HAP-1 (cell line): ENCODE data around the gene TRHDE.

ENCODE experiments used
- DNase-seq, 2 experiments: peaks; one replicate each; pipeline ENCODE4 v3.0.0-alpha.2; 2016 to 2020; ENCODE audit warnings: low spot score in 2 of 2
- H3K27me3 ChIP-seq: fragments of 250-450 bp; sonication (Bioruptor Pico); 2 replicates; pipeline ENCODE4 v1.5.1; 2020; ENCODE audit warnings: low read depth, mild to moderate bottlenecking, moderate library complexity
- H3K36me3 ChIP-seq: fragments of 250-450 bp; sonication (Bioruptor Pico); replicated peaks from 2 replicates; pipeline ENCODE4 v1.5.1; 2020; ENCODE audit warnings: mild to moderate bottlenecking
- H3K4me1 ChIP-seq: fragments of 250-450 bp; sonication (Bioruptor Pico); 2 replicates; pipeline ENCODE4 v1.5.1; 2020; ENCODE audit warnings: mild to moderate bottlenecking
- H3K4me3 ChIP-seq: fragments of 250-450 bp; sonication (Bioruptor Pico); 2 replicates; pipeline ENCODE4 v1.5.1; 2020; ENCODE audit warnings: mild to moderate bottlenecking, moderate library complexity
- H3K9me3 ChIP-seq: fragments of 250-450 bp; sonication (Bioruptor Pico); 2 replicates; pipeline ENCODE4 v1.5.1; 2020; ENCODE audit warnings: mild to moderate bottlenecking, moderate library complexity
- in situ Hi-C: fragments of 300-500 bp; cut with MboI; formaldehyde crosslinking; loops from 3 replicates; pipeline ENCODE4 v1.14.3; 2020; ENCODE audit warnings: low sequenced_read_pairs, inconsistent platforms, mixed read lengths

The TRHDE gene

DNA sequence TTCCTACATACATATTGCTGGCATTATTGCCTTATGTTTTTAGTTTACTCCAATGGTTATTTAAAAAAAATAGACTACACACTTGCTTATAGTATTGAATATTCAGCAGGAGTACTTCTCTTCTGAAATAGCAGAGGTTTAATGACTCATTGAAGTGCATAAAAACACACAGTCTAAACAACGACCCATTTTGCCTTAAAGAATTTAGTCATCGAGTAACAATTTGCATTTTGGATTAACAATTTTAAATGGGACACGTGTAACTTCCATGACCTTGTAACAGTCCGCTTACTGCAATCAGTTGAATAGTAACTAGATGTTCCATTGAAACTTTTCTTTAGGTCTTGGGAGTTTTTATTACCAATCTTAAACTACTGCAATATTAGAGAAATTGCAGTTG lies 9.0 kb downstream of the TRHDE start:
- DNase-seq: no peak
- no peaks in the 10 kb centered on the region for H3K9me3 ChIP-seq
- no peak overlapping the region for H3K4me3 ChIP-seq
- H3K27me3 ChIP-seq: peaks cover 7% of the 10 kb centered on the region
- no peaks in the 10 kb centered on the region for H3K36me3 ChIP-seq
- H3K4me1 ChIP-seq: peaks cover 17% of the 10 kb centered on the region
- in situ Hi-C loops: no loop called here

DNA sequence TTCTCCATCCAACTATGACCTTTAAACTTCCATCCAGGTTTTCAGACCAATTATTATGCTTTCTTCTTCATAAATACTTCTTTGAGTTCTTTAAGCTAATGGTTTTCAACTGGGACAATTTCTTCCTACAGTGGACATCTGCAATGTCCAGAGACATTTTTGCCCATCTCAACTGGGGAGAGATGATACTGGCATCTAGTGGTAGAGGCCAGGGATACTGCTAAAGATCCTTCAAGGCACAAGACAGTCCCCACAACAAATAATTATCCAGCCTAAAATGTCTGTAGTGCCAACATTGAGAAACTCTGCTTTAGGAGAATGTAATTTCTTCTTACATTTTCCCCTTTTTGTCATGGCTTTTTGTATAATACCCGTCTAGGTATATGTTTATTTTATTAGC lies 10.6 kb downstream of the TRHDE start:
- Histone ChIP-seq H3K9me3 (no peaks in the 10 kb centered on the region), H3K36me3 (no peaks in the 10 kb centered on the region), H3K4me1 (peaks cover 17% of the 10 kb centered on the region), H3K4me3 (no peak overlapping the region), H3K27me3 (no peaks in the 10 kb centered on the region)
- no peak for DNase-seq
- in situ Hi-C loops: no loop called here

DNA sequence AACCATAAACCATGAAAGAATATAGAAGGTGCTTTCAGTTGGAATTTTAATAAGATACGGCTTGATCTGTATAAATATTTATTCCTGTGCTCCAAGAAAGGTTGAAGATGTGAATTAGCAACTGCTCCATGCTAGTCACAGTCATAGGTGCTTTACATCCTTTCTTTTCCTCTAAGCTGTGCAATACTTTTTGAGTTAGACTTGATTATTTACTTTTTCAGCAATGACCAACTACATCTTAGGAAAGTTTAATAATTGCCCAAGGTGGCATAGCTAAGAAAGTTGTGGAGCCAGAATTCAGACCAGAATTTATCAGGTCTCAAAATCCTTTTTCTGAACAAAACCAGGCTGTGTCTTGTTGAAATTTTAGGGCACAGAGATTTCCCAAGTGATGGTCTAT lies 13.7 kb downstream of the TRHDE start:
- Histone ChIP-seq H3K4me1 (peaks cover 12% of the 10 kb centered on the region), H3K4me3 (no peak overlapping the region), H3K27me3 (no peaks in the 10 kb centered on the region), H3K36me3 (no peaks in the 10 kb centered on the region), H3K9me3 (no peaks in the 10 kb centered on the region)
- no peak for DNase-seq
- in situ Hi-C loops: no loop called here

DNA sequence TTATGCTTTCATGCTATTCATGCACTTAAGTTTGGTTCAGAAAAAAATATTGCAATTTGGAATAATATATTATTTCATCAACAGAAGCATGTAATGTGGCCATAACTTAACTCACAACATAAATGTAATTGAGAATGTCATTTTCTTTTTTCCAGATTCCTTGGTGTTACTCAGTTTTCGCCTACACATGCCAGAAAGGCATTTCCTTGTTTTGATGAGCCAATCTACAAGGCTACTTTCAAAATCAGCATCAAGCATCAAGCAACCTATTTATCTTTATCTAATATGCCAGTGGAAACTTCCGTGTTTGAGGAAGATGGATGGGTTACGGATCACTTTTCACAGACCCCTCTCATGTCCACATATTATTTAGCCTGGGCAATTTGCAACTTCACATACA lies 14.4 kb downstream of the TRHDE start:
- Histone ChIP-seq H3K4me1 (peaks cover 5% of the 10 kb centered on the region), H3K27me3 (no peaks in the 10 kb centered on the region), H3K36me3 (no peaks in the 10 kb centered on the region), H3K4me3 (no peak overlapping the region), H3K9me3 (no peaks in the 10 kb centered on the region)
- no peak for DNase-seq
- in situ Hi-C loops: no loop called here

DNA sequence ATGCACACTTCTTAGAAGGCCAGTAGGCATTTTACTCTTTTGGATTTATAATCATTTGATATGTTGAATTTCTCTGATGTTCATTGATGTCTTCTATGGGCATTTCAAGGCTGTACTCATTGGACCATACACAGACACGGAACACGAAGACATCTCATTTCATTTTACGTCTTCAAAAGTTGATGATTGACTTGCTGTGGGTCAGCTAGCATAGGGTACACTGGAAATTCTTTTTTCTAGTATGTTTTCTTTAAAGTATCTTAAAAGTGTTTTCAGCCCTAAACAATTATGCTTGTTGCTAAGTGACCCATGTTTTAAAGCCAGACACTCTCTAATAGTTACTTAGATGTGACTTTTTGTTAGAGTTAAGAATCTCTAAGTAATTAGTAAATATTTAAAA lies 16.3 kb downstream of the TRHDE start:
- Histone ChIP-seq H3K4me1 (no peaks in the 10 kb centered on the region), H3K4me3 (no peak overlapping the region), H3K36me3 (no peaks in the 10 kb centered on the region), H3K9me3 (no peaks in the 10 kb centered on the region), H3K27me3 (no peaks in the 10 kb centered on the region)
- in situ Hi-C loops: no loop called here
- no peak for DNase-seq

DNA sequence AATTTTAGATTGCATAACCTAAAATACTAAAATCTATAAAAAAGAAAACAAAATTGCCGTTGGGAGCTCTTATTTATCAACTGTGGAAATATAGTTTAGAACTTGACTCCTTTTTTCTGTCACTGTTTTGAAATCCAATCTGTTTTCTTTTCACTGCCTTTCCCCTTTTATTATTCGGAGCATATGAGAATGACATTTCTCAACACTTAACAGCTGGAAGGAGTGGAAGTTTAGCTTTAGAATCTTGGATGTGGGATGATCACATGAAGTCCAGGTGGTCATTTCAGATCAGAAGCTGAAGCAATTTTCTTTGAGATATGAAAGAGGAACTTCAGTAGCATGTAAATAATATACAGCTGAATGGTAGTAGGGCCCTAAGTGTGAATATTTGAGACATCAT lies 16.7 kb downstream of the TRHDE start:
- in situ Hi-C loops: no loop called here

DNA sequence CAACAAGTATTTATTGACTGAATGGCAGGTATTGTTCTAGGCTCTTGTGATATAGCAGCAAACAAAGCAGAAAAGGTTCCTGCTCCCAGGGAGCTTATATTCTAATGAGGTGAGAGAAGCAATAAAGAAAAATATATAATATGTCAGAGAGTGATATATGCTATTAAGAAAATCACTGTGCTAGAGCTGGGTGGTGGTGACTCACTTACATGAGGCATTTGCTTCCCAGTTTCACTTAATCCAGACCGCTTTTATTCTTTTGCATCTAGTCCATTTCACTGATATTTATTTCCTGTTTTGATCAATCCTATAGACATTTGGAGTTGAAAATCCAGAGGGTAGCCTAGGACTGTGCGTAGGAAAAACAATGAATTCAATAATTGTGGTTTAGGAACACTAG lies 17.5 kb downstream of the TRHDE start:
- Histone ChIP-seq H3K4me1 (no peaks in the 10 kb centered on the region), H3K36me3 (no peaks in the 10 kb centered on the region), H3K27me3 (no peaks in the 10 kb centered on the region), H3K9me3 (no peaks in the 10 kb centered on the region; the same call in 1 of the 2 replicates), H3K4me3 (no peak overlapping the region)
- no peak for DNase-seq
- in situ Hi-C loops: no loop called here

More for the DNA sequence above, 16.7 kb downstream of the TRHDE start:
- Histone ChIP-seq H3K36me3 (no peaks in the 10 kb centered on the region), H3K27me3 (no peaks in the 10 kb centered on the region), H3K4me1 (no peaks in the 10 kb centered on the region), H3K4me3 (no peak overlapping the region), H3K9me3 (no peaks in the 10 kb centered on the region; the same call in 1 of the 2 replicates)
- no peak for DNase-seq

DNA sequence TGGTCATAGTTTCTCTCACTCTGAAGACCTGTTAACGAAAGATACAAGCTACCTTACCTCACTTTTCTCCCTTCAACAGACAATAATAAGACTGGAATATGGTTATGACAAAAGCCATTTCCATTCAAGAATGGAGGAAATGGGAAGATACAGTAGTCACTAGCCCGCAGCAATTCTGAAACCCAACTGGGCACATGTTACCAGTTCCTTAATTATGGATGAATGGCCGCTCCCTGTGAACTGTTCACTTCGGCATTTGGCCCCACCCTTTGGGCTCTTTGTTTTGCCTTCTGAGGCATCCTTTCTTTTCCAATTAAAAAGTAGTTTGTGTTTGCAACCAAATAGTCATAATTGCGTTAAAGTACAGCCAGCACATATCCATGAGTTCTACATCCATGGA lies 19.0 kb downstream of the TRHDE start:
- Histone ChIP-seq H3K36me3 (no peaks in the 10 kb centered on the region), H3K9me3 (no peaks in the 10 kb centered on the region; the same call in 1 of the 2 replicates), H3K4me1 (no peaks in the 10 kb centered on the region), H3K4me3 (no peak overlapping the region), H3K27me3 (no peaks in the 10 kb centered on the region)
- DNase-seq: no peak
- in situ Hi-C loops: no loop called here

DNA sequence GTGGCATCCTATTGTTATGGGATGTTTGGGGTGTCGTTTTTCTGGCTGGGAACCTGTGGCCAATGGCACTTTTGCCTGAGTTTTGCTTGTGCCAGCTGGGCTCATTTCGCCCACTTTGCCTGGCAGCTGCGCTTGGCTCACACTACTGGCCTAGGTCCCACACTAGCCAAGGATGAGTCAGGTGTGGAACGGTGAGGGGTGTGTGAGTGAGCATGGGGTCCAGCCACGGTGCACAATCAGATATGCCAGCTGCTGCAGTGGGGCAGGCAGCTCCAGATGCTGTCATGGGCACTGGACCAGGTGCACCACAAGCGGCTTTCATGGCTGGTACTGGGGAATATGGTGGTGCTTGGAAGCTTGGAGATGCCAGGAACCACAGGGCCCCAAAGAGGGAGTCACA lies 21.5 kb downstream of the TRHDE start:
- H3K4me1 ChIP-seq: no peaks in the 10 kb centered on the region
- no peak overlapping the region for H3K4me3 ChIP-seq
- H3K27me3 ChIP-seq: no peaks in the 10 kb centered on the region
- no peaks in the 10 kb centered on the region for H3K36me3 ChIP-seq
- in situ Hi-C loops: no loop called here
- no peaks in the 10 kb centered on the region; the same call in 1 of the 2 replicates for H3K9me3 ChIP-seq
- DNase-seq: no peak

DNA sequence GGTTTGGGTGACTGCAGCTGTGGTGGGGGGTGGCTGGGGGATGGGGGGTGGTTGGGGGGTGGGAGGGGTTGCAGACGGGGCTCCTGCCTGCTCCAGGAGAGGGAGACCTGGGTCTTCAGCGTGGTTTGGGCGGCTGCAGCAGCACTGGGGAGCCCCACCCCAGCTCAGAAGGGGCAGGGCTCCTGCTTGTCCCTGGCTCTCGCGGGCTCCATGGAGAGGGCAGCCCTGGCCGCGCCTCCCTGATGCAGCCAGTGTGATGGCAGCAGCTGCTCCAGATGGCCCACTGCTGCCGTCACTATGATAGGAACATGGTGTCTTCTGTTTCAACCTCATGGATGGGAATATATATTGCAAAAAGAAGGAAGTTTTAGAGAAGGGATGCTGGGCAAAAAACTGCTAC lies 22.9 kb downstream of the TRHDE start:
- DNase-seq: no peak
- no peaks in the 10 kb centered on the region for H3K27me3 ChIP-seq
- no peaks in the 10 kb centered on the region; the same call in 1 of the 2 replicates for H3K9me3 ChIP-seq
- H3K36me3 ChIP-seq: no peaks in the 10 kb centered on the region
- in situ Hi-C loops: no loop called here
- no peak overlapping the region for H3K4me3 ChIP-seq
- no peaks in the 10 kb centered on the region for H3K4me1 ChIP-seq

DNA sequence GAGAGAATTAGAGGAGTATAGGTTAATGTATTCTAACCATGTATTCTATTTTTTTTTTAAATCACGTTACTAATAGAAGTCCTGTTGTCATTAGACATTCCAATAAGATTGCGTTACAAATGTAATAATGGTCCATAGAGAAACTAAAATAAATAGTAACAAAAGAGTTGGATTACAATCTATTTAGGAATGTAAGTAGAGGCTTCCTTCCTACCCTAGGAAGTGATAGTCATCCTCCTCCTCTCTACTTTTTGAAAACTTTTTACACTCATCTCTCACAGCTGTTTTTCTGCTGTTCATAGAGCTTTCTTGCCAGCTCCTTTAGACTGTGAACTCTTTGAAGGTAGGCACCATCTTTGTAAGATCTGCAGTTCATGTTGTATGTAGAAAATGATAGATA lies 23.6 kb downstream of the TRHDE start:
- H3K4me1 ChIP-seq: no peaks in the 10 kb centered on the region
- no peaks in the 10 kb centered on the region for H3K36me3 ChIP-seq
- H3K9me3 ChIP-seq: no peaks in the 10 kb centered on the region; the same call in 1 of the 2 replicates
- in situ Hi-C loops: no loop called here
- no peak for DNase-seq
- no peak overlapping the region for H3K4me3 ChIP-seq
- no peaks in the 10 kb centered on the region for H3K27me3 ChIP-seq

DNA sequence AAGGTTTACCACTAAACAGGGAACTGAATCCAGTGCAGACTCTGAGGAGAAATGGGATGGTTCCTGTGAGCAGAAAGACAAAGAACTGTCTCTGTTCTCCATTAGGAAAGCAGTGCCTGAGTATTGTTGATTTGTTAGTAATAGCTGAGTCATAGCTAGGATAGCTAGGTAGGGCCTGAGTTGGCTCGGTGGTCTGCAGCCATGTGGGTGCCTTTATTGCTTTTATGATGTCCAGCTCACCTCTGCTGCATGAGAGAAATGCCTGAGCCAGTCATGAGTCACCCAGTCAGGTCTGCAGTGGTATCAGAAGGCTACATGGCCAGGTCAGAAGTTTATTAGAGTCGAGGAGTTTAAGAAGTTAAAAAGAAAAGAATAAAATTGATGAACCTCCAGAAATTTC lies 24.2 kb downstream of the TRHDE start:
- no peaks in the 10 kb centered on the region for H3K4me1 ChIP-seq
- no peaks in the 10 kb centered on the region for H3K36me3 ChIP-seq
- no peak for DNase-seq
- no peaks in the 10 kb centered on the region; the same call in 1 of the 2 replicates for H3K9me3 ChIP-seq
- no peaks in the 10 kb centered on the region for H3K27me3 ChIP-seq
- H3K4me3 ChIP-seq: no peak overlapping the region
- in situ Hi-C loops: no loop called here

DNA sequence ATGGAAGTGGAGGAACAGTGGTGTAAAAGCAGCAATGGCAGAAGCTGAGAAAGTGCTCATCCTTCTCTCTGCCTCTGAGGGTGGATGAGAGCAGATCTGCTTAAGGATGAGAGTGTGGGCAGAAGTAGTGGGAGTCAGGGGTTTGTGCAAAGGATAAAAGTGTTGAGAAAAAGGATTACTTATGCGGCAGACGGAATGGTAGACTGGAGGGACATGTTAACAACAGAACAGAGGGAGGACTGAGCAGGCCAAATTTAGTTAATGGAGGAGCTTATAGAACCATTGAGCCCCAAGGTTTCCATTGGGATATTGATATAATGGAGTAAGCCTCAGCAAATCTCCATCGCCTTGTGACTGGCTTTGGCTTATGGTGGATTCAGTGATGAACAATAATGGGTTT lies 25.5 kb downstream of the TRHDE start:
- no peaks in the 10 kb centered on the region; the same call in 1 of the 2 replicates for H3K9me3 ChIP-seq
- no peak for DNase-seq
- no peak overlapping the region for H3K4me3 ChIP-seq
- H3K36me3 ChIP-seq: no peaks in the 10 kb centered on the region
- no peaks in the 10 kb centered on the region for H3K27me3 ChIP-seq
- in situ Hi-C loops: no loop called here
- H3K4me1 ChIP-seq: no peaks in the 10 kb centered on the region

DNA sequence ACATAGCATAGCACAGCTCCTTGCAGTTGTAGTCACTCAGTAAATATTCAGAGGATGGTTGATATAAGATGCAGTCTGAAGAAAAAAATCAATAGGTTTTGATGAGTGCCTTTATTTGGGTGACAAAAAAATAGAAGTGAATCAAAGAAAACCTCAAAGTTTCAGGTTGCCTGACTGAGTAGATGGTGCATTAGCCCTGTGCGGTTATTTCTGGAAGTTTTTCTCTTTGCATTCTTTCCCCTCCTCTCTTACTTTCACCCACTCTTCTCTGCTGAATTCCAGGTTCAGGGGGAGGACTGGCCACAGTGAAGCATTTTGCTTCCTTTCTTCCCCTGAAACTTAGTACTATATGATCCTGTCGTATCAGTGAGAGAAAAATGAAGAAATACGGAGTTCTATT lies 28.6 kb downstream of the TRHDE start:
- Histone ChIP-seq H3K9me3 (no peaks in the 10 kb centered on the region), H3K27me3 (no peaks in the 10 kb centered on the region), H3K4me3 (no peak overlapping the region), H3K36me3 (no peaks in the 10 kb centered on the region), H3K4me1 (no peaks in the 10 kb centered on the region)
- no peak for DNase-seq
- in situ Hi-C loops: no loop called here

DNA sequence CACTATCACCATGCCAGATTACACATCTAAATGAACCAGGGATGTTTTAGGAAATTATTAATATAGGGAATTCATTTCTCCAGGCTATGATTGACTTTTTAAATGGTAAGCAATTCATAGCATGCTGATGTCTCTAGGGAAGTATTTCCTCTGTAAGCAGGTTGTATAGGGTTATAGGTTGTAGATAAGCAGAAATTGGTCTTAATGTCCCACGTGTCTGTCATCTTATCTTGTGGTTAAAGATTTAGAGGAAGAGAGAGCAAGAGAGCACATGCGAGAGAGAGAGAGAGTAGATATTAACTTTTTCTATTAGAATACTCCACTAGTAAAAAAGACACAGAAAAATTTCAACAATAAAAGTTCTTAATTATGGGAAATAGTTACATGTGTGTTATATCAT lies 32.6 kb downstream of the TRHDE start:
- Histone ChIP-seq H3K4me1 (no peaks in the 10 kb centered on the region), H3K36me3 (no peaks in the 10 kb centered on the region), H3K27me3 (no peaks in the 10 kb centered on the region), H3K4me3 (no peak overlapping the region), H3K9me3 (no peaks in the 10 kb centered on the region)
- in situ Hi-C loops: no loop called here
- DNase-seq: no peak
